Peyer's patch (tissue), 4 donors: Measurements from ENCODE around the gene TLCD2. TPM values are rescaled to one million over a fixed set of nuclear protein-coding genes. Genes with fewer than 3 reads are reported as not detected.

Experiments used
- DNase-seq, 3 donors: peaks; one replicate each; pipeline ENCODE4 v3.0.0-alpha.2; 2017 to 2019
- H3K27ac ChIP-seq, 4 donors: fragments of 200-600 bp; sonication (generic); one replicate each; pipeline ENCODE4 v1.5.1; 2016 to 2019
- H3K27me3 ChIP-seq, 2 donors: fragments of 200-600 bp; sonication (generic); one replicate each; pipeline ENCODE4 v1.5.1; 2019
- H3K36me3 ChIP-seq, 3 donors: fragments of 200-600 bp; sonication (generic); one replicate each; pipeline ENCODE4 v1.5.1; 2016 to 2019
- H3K4me1 ChIP-seq, 4 donors: fragments of 200-600 bp; sonication (generic); one replicate each; pipeline ENCODE4 v1.5.1; 2016 to 2019
- H3K4me3 ChIP-seq, 4 donors: fragments of 200-600 bp; sonication (generic); 1 replicate in 3 of 4; 2 replicates in 1 of 4; pipeline ENCODE4 v1.5.1; 2016 to 2019; ENCODE audit warnings: mild to moderate bottlenecking in 1 of 4
- H3K9me3 ChIP-seq, 4 donors: fragments of 200-600 bp; sonication (generic); one replicate each; pipeline ENCODE4 v1.5.1; 2016 to 2019; ENCODE audit warnings: mild to moderate bottlenecking in 1 of 4
- CTCF ChIP-seq, 6 experiments: fragments of 450-650 bp in 4 of 6; fragments of 200-600 bp in 2 of 6; sonication (generic) in 1 of 6; IDR thresholded peaks; one replicate each; pipeline ENCODE4 v1.5.1; 2017 to 2019; ENCODE audit warnings: antibody characterized with exemption in 6 of 6, mild to moderate bottlenecking in 3 of 6, moderate library complexity in 1 of 6
- POLR2A ChIP-seq, 2 donors: fragments of 450-650 bp; IDR thresholded peaks; one replicate each; pipeline ENCODE4 v1.5.1; 2017; ENCODE audit warnings: antibody characterized with exemption in 2 of 2, mild to moderate bottlenecking in 2 of 2, moderate library complexity in 2 of 2
- total RNA-seq, 4 donors: library from RNA; depleted of rRNA; stranded (reverse); fragments of >200 nt; gene quantifications; one replicate each; pipeline ENCODE4 v1.1.0, GENCODE V29; 2016

TLCD2 gene
- total RNA-seq, 4 donors from 2014 or later = 8.3 to 37.8 (median 19.5) TPM

DNA sequence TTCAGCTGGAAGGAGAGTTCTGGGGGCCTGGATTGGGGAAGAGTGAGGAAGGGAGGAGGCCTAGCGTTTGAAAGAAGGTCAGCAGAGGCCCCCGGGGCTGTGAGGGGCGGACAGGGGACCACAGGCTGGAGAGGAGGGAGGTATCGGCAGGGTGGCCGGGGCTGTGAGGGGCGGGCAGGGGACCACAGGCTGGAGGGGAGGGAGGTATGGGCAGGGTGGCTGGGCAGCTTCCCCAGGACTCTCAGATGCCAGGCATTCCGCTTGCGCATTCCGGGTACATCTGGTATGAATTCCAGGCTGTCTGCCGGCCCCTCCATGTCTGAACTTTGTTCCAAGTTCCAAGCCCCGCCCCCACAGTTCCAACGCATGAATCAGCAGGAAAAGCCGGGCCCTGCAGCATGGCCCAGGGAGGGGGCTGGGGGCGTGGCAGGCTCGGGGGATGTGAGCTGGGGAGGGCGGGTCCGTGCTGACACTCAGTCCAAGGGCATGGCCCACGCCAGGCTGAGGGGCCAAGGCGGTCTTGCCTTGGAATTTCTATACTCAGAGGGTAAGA, 4.3 kb upstream of the TLCD2 start:
- Histone ChIP-seq H3K4me3 (peak overlapping the region; percentile 70 to 93 (median 83)), H3K27ac (peak overlapping the region; percentile 95 to 99 (median 97)), H3K36me3 (peaks cover 0 to 24% (median 0%) of the 10 kb centered on the region in 3 donors), H3K27me3 (no peaks in the 10 kb centered on the region), H3K4me1 (peaks cover 0 to 41% (median 15%) of the 10 kb centered on the region in 4 donors), H3K9me3 (no peaks in the 10 kb centered on the region)
- DNase-seq = peak; percentile 71 to 99 (median 97)
- TF ChIP-seq CTCF (IDR thresholded peaks at IDR 0.05) (no peak), POLR2A (IDR thresholded peaks at IDR 0.05) (peak; percentile 33 to 57)

GRCh38 chr17:1713878-1714426, 3.8 kb upstream of the TLCD2 start:
- peak in 4 of 6 experiments; percentile 14 to 68 (median 65) for TF ChIP-seq CTCF (IDR thresholded peaks at IDR 0.05)
- TF ChIP-seq POLR2A (IDR thresholded peaks at IDR 0.05) = peak; percentile 31 to 60
- Histone ChIP-seq H3K27ac (peak overlapping the region; percentile 95 to 99 (median 97)), H3K4me1 (peaks cover 0 to 42% (median 16%) of the 10 kb centered on the region in 4 donors), H3K4me3 (peak overlapping the region; percentile 70 to 93 (median 83)), H3K36me3 (peaks cover 0 to 24% (median 0%) of the 10 kb centered on the region in 3 donors), H3K9me3 (no peaks in the 10 kb centered on the region), H3K27me3 (no peaks in the 10 kb centered on the region)
- peak in 1 of 3 donors; percentile 77 for DNase-seq

DNA sequence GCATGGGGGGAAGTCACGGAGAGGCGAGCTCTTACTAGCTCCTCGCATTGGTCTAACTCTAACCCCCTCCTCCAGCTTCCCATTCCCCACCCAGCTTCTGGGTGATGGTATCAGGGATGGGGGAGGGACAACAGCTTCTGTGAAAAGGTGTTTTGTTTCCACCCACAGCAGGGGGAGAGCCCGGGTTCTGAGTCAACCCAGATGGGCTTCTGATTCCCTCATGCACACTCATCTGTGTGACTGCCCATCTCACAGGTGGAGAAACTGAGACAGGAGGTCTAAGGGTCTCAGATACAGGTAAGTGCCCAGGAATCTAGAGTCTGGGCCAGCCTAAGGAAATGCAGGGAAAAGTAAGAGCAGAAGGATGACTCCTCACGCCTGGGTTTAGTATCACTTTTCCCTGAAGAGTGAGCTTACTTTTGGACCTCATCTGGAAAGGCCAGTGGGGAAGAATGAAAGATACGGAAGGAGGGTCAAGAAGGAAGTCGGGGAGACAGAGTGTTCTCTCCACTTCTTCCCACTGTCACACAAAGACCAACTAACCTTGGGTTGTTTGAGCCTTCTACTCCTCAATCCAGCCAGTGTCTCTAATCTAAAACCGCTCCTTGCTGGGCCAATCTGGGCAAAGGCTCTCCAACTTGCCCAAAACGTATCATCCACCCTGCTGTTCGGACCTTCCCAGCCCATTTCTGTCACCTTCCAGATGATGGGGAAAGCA, 3.1 kb upstream of the TLCD2 start:
- peak in 1 of 3 donors; percentile 27 for DNase-seq
- peaks cover 0 to 45% (median 16%) of the 10 kb centered on the region in 4 donors for H3K4me1 ChIP-seq

GRCh38 chr17:1712271-1712670, 2.1 kb upstream of the TLCD2 start:
- Histone ChIP-seq H3K4me3 (no peak overlapping the region), H3K36me3 (peaks cover 0 to 33% (median 0%) of the 10 kb centered on the region in 3 donors), H3K27me3 (no peaks in the 10 kb centered on the region), H3K4me1 (peaks cover 0 to 37% (median 11%) of the 10 kb centered on the region in 4 donors), H3K27ac (peak overlapping the region in 2 of 4 donors; percentile 8 to 97), H3K9me3 (no peaks in the 10 kb centered on the region)
- TF ChIP-seq POLR2A (IDR thresholded peaks at IDR 0.05) = no peak
- TF ChIP-seq CTCF (IDR thresholded peaks at IDR 0.05) = no peak
- no peak for DNase-seq

More for the DNA sequence above, 3.1 kb upstream of the TLCD2 start:
- Histone ChIP-seq H3K36me3 (peaks cover 0 to 24% (median 0%) of the 10 kb centered on the region in 3 donors), H3K4me3 (peak overlapping the region in 2 of 4 donors; percentile 75 to 93), H3K27me3 (no peaks in the 10 kb centered on the region), H3K9me3 (no peaks in the 10 kb centered on the region), H3K27ac (peak overlapping the region; percentile 95 to 99 (median 97))
- TF ChIP-seq CTCF (IDR thresholded peaks at IDR 0.05) (no peak), POLR2A (IDR thresholded peaks at IDR 0.05) (no peak)

- H3K4me1 ChIP-seq = peaks cover 0 to 37% (median 11%) of the 10 kb centered on the region in 4 donors
- no peaks in the 10 kb centered on the region for H3K27me3 ChIP-seq
- no peak for TF ChIP-seq CTCF (IDR thresholded peaks at IDR 0.05)
These were observed 1.6 kb upstream of the TLCD2 start for GRCh38 chr17:1711804-1712203.

More at GRCh38 chr17:1711804-1712203, 1.6 kb upstream of the TLCD2 start:
- peak overlapping the region in 3 of 4 donors; percentile 23 to 92 (median 92) for H3K27ac ChIP-seq
- DNase-seq = no peak
- H3K4me3 ChIP-seq = no peak overlapping the region
- H3K36me3 ChIP-seq = peaks cover 0 to 35% (median 0%) of the 10 kb centered on the region in 3 donors
- no peaks in the 10 kb centered on the region for H3K9me3 ChIP-seq
